Measurements from ENCODE around the gene POU2F1.

GRCh38 chr1:167322483-167322882 lies 101.8 kb downstream of the POU2F1 start:
- TF ChIP-seq POLR2A (IDR thresholded peaks at IDR 0.05), result no peak
- TF ChIP-seq, protein P1, sequence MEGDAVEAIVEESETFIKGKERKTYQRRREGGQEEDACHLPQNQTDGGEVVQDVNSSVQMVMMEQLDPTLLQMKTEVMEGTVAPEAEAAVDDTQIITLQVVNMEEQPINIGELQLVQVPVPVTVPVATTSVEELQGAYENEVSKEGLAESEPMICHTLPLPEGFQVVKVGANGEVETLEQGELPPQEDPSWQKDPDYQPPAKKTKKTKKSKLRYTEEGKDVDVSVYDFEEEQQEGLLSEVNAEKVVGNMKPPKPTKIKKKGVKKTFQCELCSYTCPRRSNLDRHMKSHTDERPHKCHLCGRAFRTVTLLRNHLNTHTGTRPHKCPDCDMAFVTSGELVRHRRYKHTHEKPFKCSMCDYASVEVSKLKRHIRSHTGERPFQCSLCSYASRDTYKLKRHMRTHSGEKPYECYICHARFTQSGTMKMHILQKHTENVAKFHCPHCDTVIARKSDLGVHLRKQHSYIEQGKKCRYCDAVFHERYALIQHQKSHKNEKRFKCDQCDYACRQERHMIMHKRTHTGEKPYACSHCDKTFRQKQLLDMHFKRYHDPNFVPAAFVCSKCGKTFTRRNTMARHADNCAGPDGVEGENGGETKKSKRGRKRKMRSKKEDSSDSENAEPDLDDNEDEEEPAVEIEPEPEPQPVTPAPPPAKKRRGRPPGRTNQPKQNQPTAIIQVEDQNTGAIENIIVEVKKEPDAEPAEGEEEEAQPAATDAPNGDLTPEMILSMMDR (IDR thresholded peaks at IDR 0.05), result no peak

Data from body of pancreas (tissue), 4 donors.